ENCODE data around the gene UGT1A7. TPM values are rescaled to one million over a fixed set of nuclear protein-coding genes. Genes with fewer than 3 reads are reported as not detected.

UGT1A7 gene
- total RNA-seq, 4 donors from 2014 or later: 4.6 TPM; not detected in 3

- H3K4me1 ChIP-seq: no peaks in the 10 kb centered on the region
- no peaks in the 10 kb centered on the region for H3K27me3 ChIP-seq
- WGBS, 2 donors (ENCODE audit: low coverage in 1 of 2): 67 to 77% methylated on average over 8 to 9 of the region's 9 CpGs
- no peaks in the 10 kb centered on the region for H3K9me3 ChIP-seq
- no peak for ATAC-seq
- no peak for TF ChIP-seq EP300 (IDR thresholded peaks at IDR 0.05)
- TF ChIP-seq, protein P1, sequence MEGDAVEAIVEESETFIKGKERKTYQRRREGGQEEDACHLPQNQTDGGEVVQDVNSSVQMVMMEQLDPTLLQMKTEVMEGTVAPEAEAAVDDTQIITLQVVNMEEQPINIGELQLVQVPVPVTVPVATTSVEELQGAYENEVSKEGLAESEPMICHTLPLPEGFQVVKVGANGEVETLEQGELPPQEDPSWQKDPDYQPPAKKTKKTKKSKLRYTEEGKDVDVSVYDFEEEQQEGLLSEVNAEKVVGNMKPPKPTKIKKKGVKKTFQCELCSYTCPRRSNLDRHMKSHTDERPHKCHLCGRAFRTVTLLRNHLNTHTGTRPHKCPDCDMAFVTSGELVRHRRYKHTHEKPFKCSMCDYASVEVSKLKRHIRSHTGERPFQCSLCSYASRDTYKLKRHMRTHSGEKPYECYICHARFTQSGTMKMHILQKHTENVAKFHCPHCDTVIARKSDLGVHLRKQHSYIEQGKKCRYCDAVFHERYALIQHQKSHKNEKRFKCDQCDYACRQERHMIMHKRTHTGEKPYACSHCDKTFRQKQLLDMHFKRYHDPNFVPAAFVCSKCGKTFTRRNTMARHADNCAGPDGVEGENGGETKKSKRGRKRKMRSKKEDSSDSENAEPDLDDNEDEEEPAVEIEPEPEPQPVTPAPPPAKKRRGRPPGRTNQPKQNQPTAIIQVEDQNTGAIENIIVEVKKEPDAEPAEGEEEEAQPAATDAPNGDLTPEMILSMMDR (IDR thresholded peaks at IDR 0.05): no peak
- no peak for TF ChIP-seq POLR2AphosphoS5 (IDR thresholded peaks at IDR 0.05)
- no peak for TF ChIP-seq POLR2A (IDR thresholded peaks at IDR 0.05)
- H3K27ac ChIP-seq: no peak overlapping the region
- no peak overlapping the region for H3K4me3 ChIP-seq
- no peaks in the 10 kb centered on the region for H3K36me3 ChIP-seq
Measured at GRCh38 chr2:233791883-233792329, 110.2 kb downstream of the UGT1A7 start.

- no peak for ATAC-seq
- H3K4me1 ChIP-seq: no peaks in the 10 kb centered on the region
- no peak overlapping the region for H3K4me3 ChIP-seq
- TF ChIP-seq EP300 (IDR thresholded peaks at IDR 0.05) (no peak), POLR2AphosphoS5 (IDR thresholded peaks at IDR 0.05) (no peak), POLR2A (IDR thresholded peaks at IDR 0.05) (no peak)
- TF ChIP-seq, protein P1 (IDR thresholded peaks at IDR 0.05): no peak
- H3K36me3 ChIP-seq: no peaks in the 10 kb centered on the region
- H3K27ac ChIP-seq: no peak overlapping the region
- no peaks in the 10 kb centered on the region for H3K27me3 ChIP-seq
- H3K9me3 ChIP-seq: no peaks in the 10 kb centered on the region
- WGBS, 2 donors (ENCODE audit: low coverage in 1 of 2): 85 to 89% methylated on average over 2 to 3 of the region's 7 CpGs
Measured at GRCh38 chr2:233792720-233793119, 111.0 kb downstream of the UGT1A7 start.

GRCh38 chr2:233793465-233794127, 111.9 kb downstream of the UGT1A7 start:
- H3K9me3 ChIP-seq: no peaks in the 10 kb centered on the region
- no peak overlapping the region for H3K4me3 ChIP-seq
- no peaks in the 10 kb centered on the region for H3K27me3 ChIP-seq
- TF ChIP-seq POLR2A (IDR thresholded peaks at IDR 0.05) (no peak), EP300 (IDR thresholded peaks at IDR 0.05) (no peak), POLR2AphosphoS5 (IDR thresholded peaks at IDR 0.05) (no peak)
- TF ChIP-seq, protein P1 (IDR thresholded peaks at IDR 0.05): no peak
- no peak for ATAC-seq
- H3K27ac ChIP-seq: no peak overlapping the region
- no peaks in the 10 kb centered on the region for H3K4me1 ChIP-seq
- no peaks in the 10 kb centered on the region for H3K36me3 ChIP-seq
- 51 to 81% methylated on average over 3 to 4 of the region's 18 CpGs for WGBS, 2 donors (ENCODE audit: low coverage in 1 of 2)

DNA sequence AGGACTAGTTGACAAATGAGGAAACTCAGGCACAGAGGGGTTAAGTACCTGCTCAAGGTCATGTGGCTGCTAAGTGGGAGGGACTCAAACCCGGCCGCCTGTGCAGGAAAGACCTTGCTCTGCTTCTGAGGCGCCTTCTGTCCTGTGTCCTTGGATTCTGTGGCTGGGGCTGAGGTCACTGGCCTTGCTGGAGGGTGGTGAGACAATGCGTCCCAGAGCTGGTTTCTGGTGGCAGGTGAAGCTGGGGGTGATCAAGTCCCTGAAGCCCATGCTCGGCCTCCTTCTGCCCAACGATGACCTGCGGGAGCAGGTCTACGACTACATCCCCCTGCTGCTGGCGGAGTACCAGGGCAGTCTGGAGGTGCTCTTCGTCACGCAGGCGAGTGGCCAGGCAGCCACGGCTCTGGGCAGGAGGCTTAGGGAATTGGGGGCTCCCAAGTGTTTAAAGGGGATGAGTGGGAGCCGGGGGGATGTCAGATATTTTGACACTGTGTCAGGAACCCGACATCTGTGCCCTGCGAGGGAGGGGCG, 112.5 kb downstream of the UGT1A7 start:
- Histone ChIP-seq H3K27me3 (peaks cover 2% of the 10 kb centered on the region), H3K9me3 (no peaks in the 10 kb centered on the region), H3K27ac (no peak overlapping the region), H3K4me3 (no peak overlapping the region), H3K4me1 (no peaks in the 10 kb centered on the region), H3K36me3 (no peaks in the 10 kb centered on the region)
- 0% methylated on average over 1 of the region's 17 CpGs; no CpG with 5 or more reads in 1 of the 2 donors for WGBS, 2 donors (ENCODE audit: low coverage in 1 of 2)
- ATAC-seq: no peak
- TF ChIP-seq, protein P1 (IDR thresholded peaks at IDR 0.05): no peak
- TF ChIP-seq POLR2AphosphoS5 (IDR thresholded peaks at IDR 0.05) (no peak), EP300 (IDR thresholded peaks at IDR 0.05) (no peak), POLR2A (IDR thresholded peaks at IDR 0.05) (no peak)

GRCh38 chr2:233795735-233796171, 114.1 kb downstream of the UGT1A7 start:
- no peaks in the 10 kb centered on the region for H3K4me1 ChIP-seq
- no peak for TF ChIP-seq POLR2AphosphoS5 (IDR thresholded peaks at IDR 0.05)
- TF ChIP-seq POLR2A (IDR thresholded peaks at IDR 0.05): no peak
- TF ChIP-seq, protein P1 (IDR thresholded peaks at IDR 0.05): no peak
- H3K9me3 ChIP-seq: no peaks in the 10 kb centered on the region
- no peaks in the 10 kb centered on the region for H3K36me3 ChIP-seq
- H3K27ac ChIP-seq: no peak overlapping the region
- H3K4me3 ChIP-seq: no peak overlapping the region
- WGBS, 2 donors (ENCODE audit: low coverage in 1 of 2): no CpG with 5 or more reads among the region's 13 CpGs
- no peak for ATAC-seq
- H3K27me3 ChIP-seq: peaks cover 5% of the 10 kb centered on the region
